Activated naive CD8-positive, alpha-beta T cell treated with anti-CD3 and anti-CD28 coated beads for 36 hours (primary cell): ENCODE measurements around the gene TUBAL3. TPM values are rescaled to one million over a fixed set of nuclear protein-coding genes. Genes with fewer than 3 reads are reported as not detected.

ENCODE experiments used
- DNase-seq: peaks from one replicate; pipeline ENCODE4 v3.0.0; 2021
- H3K27ac Mint-ChIP-seq: one replicate; pipeline ENCODE4 v1.8.0; 2022; ENCODE audit warnings: mild to moderate bottlenecking, moderate library complexity, mixed read lengths
- H3K27me3 Mint-ChIP-seq: one replicate; pipeline ENCODE4 v1.8.0; 2022; ENCODE audit warnings: mild to moderate bottlenecking, mixed read lengths
- H3K36me3 Mint-ChIP-seq: one replicate; pipeline ENCODE4 v1.8.0; 2021; ENCODE audit warnings: mild to moderate bottlenecking, mixed read lengths
- H3K4me1 Mint-ChIP-seq: one replicate; pipeline ENCODE4 v1.8.0; 2021; ENCODE audit warnings: mixed read lengths
- H3K4me3 Mint-ChIP-seq: one replicate; pipeline ENCODE4 v1.8.0; 2022; ENCODE audit warnings: mild to moderate bottlenecking, moderate library complexity, mixed read lengths
- H3K9me3 Mint-ChIP-seq: one replicate; pipeline ENCODE4 v1.8.0; 2022; ENCODE audit warnings: mixed read lengths
- total RNA-seq, 2 experiments: library from RNA; stranded (reverse); gene quantifications; one replicate each; pipeline ENCODE4 v1.2.3, GENCODE V29; 2021

Gene TUBAL3
- total RNA-seq, 2 experiments from 2014 or later, result not detected

- H3K4me3 Mint-ChIP-seq, result no peak overlapping the region
- peaks cover 5% of the 10 kb centered on the region for H3K4me1 Mint-ChIP-seq
- H3K27me3 Mint-ChIP-seq, result no peaks in the 10 kb centered on the region
- no peaks in the 10 kb centered on the region for H3K36me3 Mint-ChIP-seq
- H3K27ac Mint-ChIP-seq, result no peak overlapping the region
- DNase-seq, result no peak
- no peaks in the 10 kb centered on the region for H3K9me3 Mint-ChIP-seq
Measured at GRCh38 chr10:5346881-5347280, 57.7 kb downstream of the TUBAL3 start.

GRCh38 chr10:5344746-5345145 lies 59.9 kb downstream of the TUBAL3 start:
- Mint-ChIP-seq H3K27ac (no peak overlapping the region), H3K4me3 (no peak overlapping the region), H3K4me1 (peaks cover 5% of the 10 kb centered on the region), H3K36me3 (no peaks in the 10 kb centered on the region), H3K27me3 (no peaks in the 10 kb centered on the region), H3K9me3 (no peaks in the 10 kb centered on the region)
- DNase-seq, result no peak

GRCh38 chr10:5343979-5344378 lies 60.6 kb downstream of the TUBAL3 start:
- Mint-ChIP-seq H3K4me1 (peaks cover 5% of the 10 kb centered on the region), H3K9me3 (no peaks in the 10 kb centered on the region), H3K27me3 (no peaks in the 10 kb centered on the region), H3K4me3 (no peak overlapping the region), H3K27ac (no peak overlapping the region), H3K36me3 (no peaks in the 10 kb centered on the region)
- no peak for DNase-seq

- Mint-ChIP-seq H3K27ac (no peak overlapping the region), H3K9me3 (no peaks in the 10 kb centered on the region), H3K36me3 (no peaks in the 10 kb centered on the region), H3K4me3 (no peak overlapping the region), H3K27me3 (no peaks in the 10 kb centered on the region), H3K4me1 (peaks cover 5% of the 10 kb centered on the region)
- DNase-seq, result no peak
Measured at GRCh38 chr10:5343561-5343960, 61.1 kb downstream of the TUBAL3 start.

Other genes starting within 250 kb of the TUBAL3 start
- under 1 TPM in 1 of 2 experiments, not detected in 1; 0.22 TPM for gene AKR1C8, start 219.7 kb downstream of the TUBAL3 start, total RNA-seq
- not detected for gene AKR1C4, start 208.0 kb downstream of the TUBAL3 start, total RNA-seq
- not detected for gene UCN3, start 39.9 kb downstream of the TUBAL3 start, total RNA-seq
- 10 to 100 TPM; 30.6 to 30.7 TPM for gene NET1, start 7.7 kb upstream of the TUBAL3 start, total RNA-seq
- gene CALML5, start 94.7 kb upstream of the TUBAL3 start, total RNA-seq, result not detected
- not detected for gene CALML3, start 120.1 kb upstream of the TUBAL3 start, total RNA-seq